ENCODE data around the gene FHL3.

- no peak for TF ChIP-seq ZFX (CRISPR knock-in tag; IDR thresholded peaks at IDR 0.05)
- no peak for TF ChIP-seq MEF2A (IDR thresholded peaks at IDR 0.05; ENCODE audit: control insufficient read depth, low read depth, low read length)
- no peak for TF ChIP-seq SMAD3 (CRISPR knock-in tag; conservative IDR thresholded peaks at IDR 0.05)
- no peak for TF ChIP-seq CTCF (IDR thresholded peaks at IDR 0.05 in 2 of 3, conservative IDR thresholded peaks at IDR 0.05 in 1 of 3; ENCODE audit: insufficient read depth in 2 of 3, low read depth in 1 of 3, low read length in 3 of 3)
- no peak for TF ChIP-seq ZNF589 (CRISPR knock-in tag; IDR thresholded peaks at IDR 0.05; ENCODE audit: low read depth)
- no peak for TF ChIP-seq CREBBP (IDR thresholded peaks at IDR 0.05; ENCODE audit: low read depth, low read length)
- TF ChIP-seq SMC3 (conservative IDR thresholded peaks at IDR 0.05; ENCODE audit: insufficient read depth, low read depth, low read length): no peak
- TF ChIP-seq KDM5B (IDR thresholded peaks at IDR 0.05; ENCODE audit: insufficient replicate concordance, low read depth, low read length): no peak
- TF ChIP-seq ZNF324 (CRISPR knock-in tag; IDR thresholded peaks at IDR 0.05): no peak
- no peak for TF ChIP-seq POLR2AphosphoS5 (IDR thresholded peaks at IDR 0.05; ENCODE audit: control insufficient read depth, insufficient read depth, low read depth, low read length)
- no peak for TF ChIP-seq ZZZ3 (IDR thresholded peaks at IDR 0.05)
- TF ChIP-seq BMI1 (IDR thresholded peaks at IDR 0.05; ENCODE audit: low read length): no peak
- TF ChIP-seq CHD2 (IDR thresholded peaks at IDR 0.05; ENCODE audit: low read depth, low read length): no peak
These were observed 33.5 kb upstream of the FHL3 start for GRCh38 chr1:38038861-38039260.
